ENCODE measurements around the gene SNF8.

Gene SNF8

DNA sequence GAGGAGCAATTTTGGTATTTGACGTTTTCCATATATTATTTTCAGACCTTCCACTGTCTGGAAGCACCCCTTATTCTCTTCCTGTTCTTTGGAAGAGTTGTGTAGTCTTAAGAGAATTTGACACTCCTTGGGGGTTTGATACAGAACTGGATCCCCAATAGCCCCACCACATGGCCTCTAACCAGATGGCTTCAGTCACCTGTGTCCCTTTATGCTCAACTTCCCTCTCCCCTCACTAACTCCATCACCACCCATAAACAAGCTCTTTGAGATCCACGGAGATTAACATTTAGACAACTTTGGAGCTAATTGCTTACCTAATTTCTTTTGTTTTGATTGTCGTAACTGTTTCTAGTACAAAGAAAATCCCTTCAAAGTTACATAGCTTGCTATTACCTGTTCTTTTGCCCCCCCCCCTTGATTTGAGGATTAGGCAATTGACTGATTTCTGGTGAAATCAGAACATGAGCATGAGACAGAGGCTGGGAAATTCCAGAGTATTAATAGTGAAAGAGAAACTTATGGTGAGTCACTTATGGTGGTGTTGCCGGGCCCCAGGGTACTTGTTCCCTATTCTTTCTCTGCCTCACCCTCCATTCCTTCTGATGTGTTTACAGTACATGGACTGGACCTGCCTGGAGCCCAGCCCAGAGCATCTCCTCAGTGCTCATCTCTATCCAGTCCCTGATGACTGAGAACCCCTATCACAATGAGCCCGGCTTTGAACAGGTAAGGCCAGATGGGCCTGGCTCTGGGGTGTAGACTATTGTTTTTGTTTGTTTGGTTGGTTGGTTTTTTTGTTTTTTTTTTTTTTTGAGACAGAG lies 29.0 kb downstream of the SNF8 start:
- no peaks in the 10 kb centered on the region for H3K27me3 ChIP-seq (ENCODE audit: low read length)
- peaks cover 44% of the 10 kb centered on the region for H3K79me2 ChIP-seq (ENCODE audit: insufficient read depth, low read length)
- H3K4me3 ChIP-seq (ENCODE audit: insufficient read depth, low read length, poor library complexity, severe bottlenecking) = no peak overlapping the region
- H3K9ac ChIP-seq (ENCODE audit: low read length) = no peak overlapping the region
- peaks cover 3% of the 10 kb centered on the region; the same call in 1 of the 2 replicates for H4K20me1 ChIP-seq (ENCODE audit: low read depth, low read length)
- no peak overlapping the region for H3K4me2 ChIP-seq (ENCODE audit: low read depth, low read length, poor library complexity, severe bottlenecking)
- no peaks in the 10 kb centered on the region for H3K9me2 ChIP-seq (replicated peaks; ENCODE audit: insufficient read depth, low read length)
- no peak overlapping the region for H2AFZ ChIP-seq (ENCODE audit: low read depth, low read length, severe bottlenecking)
- H3K27ac ChIP-seq (ENCODE audit: low read depth, low read length) = no peak overlapping the region
- H3K36me3 ChIP-seq (ENCODE audit: low read length) = peaks cover 17% of the 10 kb centered on the region; the same call in 1 of the 2 replicates
- H3F3A ChIP-seq (ENCODE audit: insufficient read depth) = no peaks in the 10 kb centered on the region
- TF ChIP-seq, protein P1, sequence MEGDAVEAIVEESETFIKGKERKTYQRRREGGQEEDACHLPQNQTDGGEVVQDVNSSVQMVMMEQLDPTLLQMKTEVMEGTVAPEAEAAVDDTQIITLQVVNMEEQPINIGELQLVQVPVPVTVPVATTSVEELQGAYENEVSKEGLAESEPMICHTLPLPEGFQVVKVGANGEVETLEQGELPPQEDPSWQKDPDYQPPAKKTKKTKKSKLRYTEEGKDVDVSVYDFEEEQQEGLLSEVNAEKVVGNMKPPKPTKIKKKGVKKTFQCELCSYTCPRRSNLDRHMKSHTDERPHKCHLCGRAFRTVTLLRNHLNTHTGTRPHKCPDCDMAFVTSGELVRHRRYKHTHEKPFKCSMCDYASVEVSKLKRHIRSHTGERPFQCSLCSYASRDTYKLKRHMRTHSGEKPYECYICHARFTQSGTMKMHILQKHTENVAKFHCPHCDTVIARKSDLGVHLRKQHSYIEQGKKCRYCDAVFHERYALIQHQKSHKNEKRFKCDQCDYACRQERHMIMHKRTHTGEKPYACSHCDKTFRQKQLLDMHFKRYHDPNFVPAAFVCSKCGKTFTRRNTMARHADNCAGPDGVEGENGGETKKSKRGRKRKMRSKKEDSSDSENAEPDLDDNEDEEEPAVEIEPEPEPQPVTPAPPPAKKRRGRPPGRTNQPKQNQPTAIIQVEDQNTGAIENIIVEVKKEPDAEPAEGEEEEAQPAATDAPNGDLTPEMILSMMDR (IDR thresholded peaks at IDR 0.05; ENCODE audit: insufficient read depth, low read length, poor library complexity, severe bottlenecking) = no peak
- TF ChIP-seq EZH2phosphoT487 (conservative IDR thresholded peaks at IDR 0.05; ENCODE audit: low read length) = no peak
- H3K9me3 ChIP-seq (ENCODE audit: insufficient read depth, low read length) = no peaks in the 10 kb centered on the region

DNA sequence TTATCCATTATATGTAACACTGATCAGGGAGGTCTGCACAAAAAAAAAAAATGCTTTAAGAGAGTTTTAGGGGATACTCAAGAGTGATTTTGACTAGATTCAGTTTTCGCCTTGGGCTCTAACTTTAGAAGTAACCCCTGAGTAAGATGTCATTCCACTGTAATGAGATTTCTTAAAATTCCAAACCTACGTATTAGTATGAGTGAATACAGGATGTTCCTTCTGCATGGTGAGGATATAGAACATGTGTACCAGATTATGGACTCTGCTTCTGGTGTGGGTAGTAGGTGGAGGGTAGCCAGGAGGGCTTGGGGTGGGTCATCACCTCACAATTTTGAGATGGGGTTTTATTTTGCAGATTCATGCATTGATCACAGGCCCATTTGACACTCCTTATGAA lies 32.2 kb downstream of the SNF8 start:
- Histone ChIP-seq H3K9me3 (ENCODE audit: insufficient read depth, low read length) (no peaks in the 10 kb centered on the region), H3K79me2 (ENCODE audit: insufficient read depth, low read length) (peaks cover 61% of the 10 kb centered on the region), H3F3A (ENCODE audit: insufficient read depth) (0 out of 2 replicates have a peak, but pooled peaks cover 6% of the 10 kb centered on the region), H2AFZ (ENCODE audit: low read depth, low read length, severe bottlenecking) (no peak overlapping the region), H3K9ac (ENCODE audit: low read length) (no peak overlapping the region), H3K27me3 (ENCODE audit: low read length) (no peaks in the 10 kb centered on the region), H3K9me2 (replicated peaks; ENCODE audit: insufficient read depth, low read length) (no peaks in the 10 kb centered on the region), H4K20me1 (ENCODE audit: low read depth, low read length) (peaks cover 17% of the 10 kb centered on the region; the same call in 1 of the 2 replicates), H3K36me3 (ENCODE audit: low read length) (peaks cover 6% of the 10 kb centered on the region; the same call in 1 of the 2 replicates), H3K4me3 (ENCODE audit: insufficient read depth, low read length, poor library complexity, severe bottlenecking) (no peak overlapping the region), H3K4me2 (ENCODE audit: low read depth, low read length, poor library complexity, severe bottlenecking) (no peak overlapping the region), H3K27ac (ENCODE audit: low read depth, low read length) (no peak overlapping the region)
- no peak for TF ChIP-seq EZH2phosphoT487 (conservative IDR thresholded peaks at IDR 0.05; ENCODE audit: low read length)
- TF ChIP-seq, protein P1 (IDR thresholded peaks at IDR 0.05; ENCODE audit: insufficient read depth, low read length, poor library complexity, severe bottlenecking) = no peak

GRCh38 chr17:48910370-48910769 lies 34.3 kb downstream of the SNF8 start:
- H3K9ac ChIP-seq (ENCODE audit: low read length) = peak overlapping the region; percentile 88; the same call in 1 of the 2 replicates
- H3K9me3 ChIP-seq (ENCODE audit: insufficient read depth, low read length) = no peaks in the 10 kb centered on the region
- H3K36me3 ChIP-seq (ENCODE audit: low read length) = peaks cover 4% of the 10 kb centered on the region; the same call in 1 of the 2 replicates
- no peak overlapping the region for H3K27ac ChIP-seq (ENCODE audit: low read depth, low read length)
- no peak overlapping the region for H2AFZ ChIP-seq (ENCODE audit: low read depth, low read length, severe bottlenecking)
- H3K79me2 ChIP-seq (ENCODE audit: insufficient read depth, low read length) = peaks cover 61% of the 10 kb centered on the region
- H4K20me1 ChIP-seq (ENCODE audit: low read depth, low read length) = peaks cover 17% of the 10 kb centered on the region; the same call in 1 of the 2 replicates
- peak overlapping the region; percentile 79 for H3K4me2 ChIP-seq (ENCODE audit: low read depth, low read length, poor library complexity, severe bottlenecking)
- TF ChIP-seq EZH2phosphoT487 (conservative IDR thresholded peaks at IDR 0.05; ENCODE audit: low read length) = no peak
- TF ChIP-seq, protein P1 (IDR thresholded peaks at IDR 0.05; ENCODE audit: insufficient read depth, low read length, poor library complexity, severe bottlenecking) = no peak
- H3K4me3 ChIP-seq (ENCODE audit: insufficient read depth, low read length, poor library complexity, severe bottlenecking) = no peak overlapping the region
- H3K9me2 ChIP-seq (replicated peaks; ENCODE audit: insufficient read depth, low read length) = no peaks in the 10 kb centered on the region
- H3K27me3 ChIP-seq (ENCODE audit: low read length) = no peaks in the 10 kb centered on the region
- 0 out of 2 replicates have a peak, but pooled peaks cover 6% of the 10 kb centered on the region for H3F3A ChIP-seq (ENCODE audit: insufficient read depth)
